Activated CD4-positive, alpha-beta T cell treated with anti-CD3 and anti-CD28 coated beads for 1 hour (primary cell): ENCODE data around the gene F10.
"Not testable (repeated sequence)": the region's sequence is repeated elsewhere in the genome, so short reads cannot be mapped to it uniquely, and the experiment has no call there.

ENCODE experiments used
- DNase-seq: peaks from one replicate; pipeline ENCODE4 v3.0.0-alpha.2; 2020

F10 gene

DNA sequence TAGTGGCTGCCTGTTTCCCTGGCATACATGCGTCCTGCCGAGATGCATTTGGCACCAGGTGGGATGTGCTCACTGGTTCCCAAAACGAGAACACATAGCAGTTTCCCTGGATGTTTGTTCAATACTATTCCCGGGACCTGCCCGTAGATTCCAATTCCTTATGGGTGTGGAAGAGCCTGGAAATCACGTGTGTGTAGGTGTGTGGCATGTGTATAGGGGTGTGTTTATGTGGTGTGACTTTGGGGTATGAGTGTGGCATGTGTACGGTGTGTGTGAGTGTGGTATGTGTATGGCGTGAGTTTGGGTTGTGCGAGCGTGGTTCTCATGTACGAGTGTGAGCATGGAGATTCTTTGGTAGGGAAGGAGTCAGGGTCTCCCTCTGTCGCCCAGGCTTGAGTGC, 19.9 kb upstream of the F10 start:
- no peak for DNase-seq

DNA sequence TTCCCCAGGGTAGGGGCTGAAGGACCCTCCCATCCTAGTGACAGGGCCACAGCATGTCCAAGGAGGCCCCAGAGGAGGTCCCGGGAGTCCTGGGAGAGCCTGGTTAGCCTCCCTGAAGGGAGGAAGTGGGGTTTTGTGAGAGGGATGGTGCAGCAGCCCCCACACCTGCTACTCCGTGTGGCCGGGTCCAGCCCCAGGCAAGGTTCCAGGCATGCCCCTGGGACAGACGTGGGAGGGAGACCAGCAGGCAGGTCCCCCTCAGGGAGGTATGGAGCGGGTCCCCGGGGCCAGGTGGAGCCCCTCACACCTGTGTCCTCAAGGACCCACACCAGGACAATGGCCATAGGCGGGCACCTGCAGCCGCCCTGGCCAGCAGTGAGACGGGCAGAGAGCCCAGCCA, 19.0 kb upstream of the F10 start:
- no peak for DNase-seq

DNA sequence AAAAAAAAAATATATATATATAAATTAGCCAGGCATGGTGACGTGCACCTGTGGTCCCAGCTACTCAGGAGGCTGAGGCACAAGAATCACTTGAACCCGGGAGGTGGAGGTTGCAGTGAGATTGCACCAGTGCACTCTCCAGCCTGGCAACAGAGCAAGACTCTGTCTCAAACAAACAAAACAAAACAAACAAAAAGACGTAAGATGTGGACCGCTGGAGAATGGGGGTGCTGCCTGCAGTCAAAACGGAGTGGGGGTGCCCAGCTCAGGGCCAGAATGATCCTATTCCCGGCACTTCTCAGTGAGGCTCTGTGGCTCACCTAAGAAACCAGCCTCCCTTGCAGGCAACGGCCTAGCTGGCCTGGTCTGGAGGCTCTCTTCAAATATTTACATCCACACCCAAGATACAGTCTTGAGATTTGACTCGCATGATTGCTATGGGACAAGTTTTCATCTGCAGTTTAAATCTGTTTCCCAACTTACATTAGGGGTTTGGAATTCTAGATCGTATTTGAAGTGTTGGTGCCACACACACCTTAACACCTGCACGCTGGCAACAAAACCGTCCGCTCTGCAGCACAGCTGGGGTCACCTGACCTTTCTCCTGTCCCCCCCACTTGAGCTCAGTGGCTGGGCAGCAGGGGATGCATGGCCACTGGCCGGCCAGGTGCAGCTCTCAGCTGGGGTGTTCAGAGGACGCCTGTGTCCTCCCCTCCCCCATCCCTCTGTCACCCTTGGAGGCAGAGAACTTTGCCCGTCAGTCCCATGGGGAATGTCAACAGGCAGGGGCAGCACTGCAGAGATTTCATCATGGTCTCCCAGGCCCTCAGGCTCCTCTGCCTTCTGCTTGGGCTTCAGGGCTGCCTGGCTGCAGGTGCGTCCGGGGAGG, 17.3 kb upstream of the F10 start, which contains the start of gene F7:
Gene F7, plus strand, starts transcription at position 760 of the 889 bp plus-strand sequence. Its CDS starts 51 bp downstream, at position 811.
- DNase-seq: no peak

DNA sequence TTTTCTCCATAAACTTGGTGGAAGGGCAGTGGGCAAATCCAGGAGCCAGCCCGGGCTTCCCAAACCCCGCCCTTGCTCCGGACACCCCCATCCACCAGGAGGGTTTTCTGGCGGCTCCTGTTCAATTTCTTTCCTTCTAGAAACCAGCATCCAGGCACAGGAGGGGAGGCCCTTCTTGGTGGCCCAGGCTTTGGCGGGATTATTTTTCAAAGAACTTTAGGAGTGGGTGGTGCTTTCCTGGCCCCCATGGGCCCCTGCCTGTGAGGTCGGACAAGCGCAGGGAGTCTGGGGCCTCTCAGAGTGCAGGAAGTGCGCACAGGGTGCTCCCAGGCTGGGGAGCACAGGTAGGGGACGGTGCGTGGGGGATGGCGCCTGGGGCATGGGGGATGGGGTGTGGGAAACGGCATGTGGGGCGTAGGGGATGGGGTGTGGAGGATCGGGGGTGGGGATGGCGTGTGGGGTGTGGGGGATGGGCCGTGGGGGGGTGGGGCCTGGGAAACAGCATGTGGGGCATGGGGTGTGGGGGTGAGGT, 16.6 kb upstream of the F10 start:
- no peak for DNase-seq

DNA sequence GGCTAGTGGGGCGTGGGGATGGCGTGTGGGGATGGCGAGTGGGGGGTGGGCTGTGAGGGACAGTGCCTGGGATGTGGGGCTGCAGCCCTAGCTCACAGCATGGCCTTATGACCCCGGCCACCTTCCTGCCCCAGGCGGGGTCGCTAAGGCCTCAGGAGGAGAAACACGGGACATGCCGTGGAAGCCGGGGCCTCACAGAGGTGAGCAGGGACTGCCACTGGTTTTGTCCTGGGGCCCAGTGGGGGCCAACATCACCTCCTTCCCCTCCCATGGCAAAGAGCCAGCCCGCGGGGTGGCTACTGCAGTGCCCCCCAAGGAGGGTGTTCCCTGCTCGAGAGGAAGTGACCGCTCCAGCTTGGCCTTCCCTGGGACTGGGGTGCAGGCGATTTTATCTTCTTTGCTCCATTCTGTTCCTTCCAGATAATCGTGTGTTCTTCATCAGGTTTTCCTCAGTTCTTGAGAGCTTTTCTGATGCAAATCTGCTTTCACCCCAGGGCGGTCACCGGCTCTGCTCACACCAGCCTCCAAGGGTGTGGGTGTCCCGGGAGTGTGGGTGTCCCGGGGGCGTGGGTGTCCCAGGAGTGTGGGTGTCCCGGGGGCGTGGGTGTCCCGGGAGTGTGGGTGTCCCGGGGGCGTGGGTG, 15.8 kb upstream of the F10 start:
- no peak for DNase-seq

DNA sequence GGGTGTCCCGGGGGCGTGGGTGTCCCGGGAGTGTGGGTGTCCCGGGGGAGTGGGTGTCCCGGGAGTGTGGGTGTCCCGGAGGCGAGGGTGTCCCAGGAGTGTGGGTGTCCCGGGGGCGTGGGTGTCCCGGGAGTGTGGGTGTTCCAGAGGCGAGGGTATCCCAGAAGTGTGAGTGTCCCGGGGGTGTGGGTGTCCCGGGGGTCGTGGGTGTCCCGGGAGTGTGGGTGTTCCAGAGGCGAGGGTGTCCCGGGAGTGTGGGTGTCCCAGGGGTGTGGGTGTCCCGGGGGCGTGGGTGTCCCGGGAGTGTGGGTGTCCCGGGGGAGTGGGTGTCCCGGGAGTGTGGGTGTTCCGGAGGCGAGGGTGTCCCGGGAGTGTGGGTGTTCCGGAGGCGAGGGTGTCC, 14.1 kb upstream of the F10 start:
- DNase-seq: not testable (repeated sequence)

DNA sequence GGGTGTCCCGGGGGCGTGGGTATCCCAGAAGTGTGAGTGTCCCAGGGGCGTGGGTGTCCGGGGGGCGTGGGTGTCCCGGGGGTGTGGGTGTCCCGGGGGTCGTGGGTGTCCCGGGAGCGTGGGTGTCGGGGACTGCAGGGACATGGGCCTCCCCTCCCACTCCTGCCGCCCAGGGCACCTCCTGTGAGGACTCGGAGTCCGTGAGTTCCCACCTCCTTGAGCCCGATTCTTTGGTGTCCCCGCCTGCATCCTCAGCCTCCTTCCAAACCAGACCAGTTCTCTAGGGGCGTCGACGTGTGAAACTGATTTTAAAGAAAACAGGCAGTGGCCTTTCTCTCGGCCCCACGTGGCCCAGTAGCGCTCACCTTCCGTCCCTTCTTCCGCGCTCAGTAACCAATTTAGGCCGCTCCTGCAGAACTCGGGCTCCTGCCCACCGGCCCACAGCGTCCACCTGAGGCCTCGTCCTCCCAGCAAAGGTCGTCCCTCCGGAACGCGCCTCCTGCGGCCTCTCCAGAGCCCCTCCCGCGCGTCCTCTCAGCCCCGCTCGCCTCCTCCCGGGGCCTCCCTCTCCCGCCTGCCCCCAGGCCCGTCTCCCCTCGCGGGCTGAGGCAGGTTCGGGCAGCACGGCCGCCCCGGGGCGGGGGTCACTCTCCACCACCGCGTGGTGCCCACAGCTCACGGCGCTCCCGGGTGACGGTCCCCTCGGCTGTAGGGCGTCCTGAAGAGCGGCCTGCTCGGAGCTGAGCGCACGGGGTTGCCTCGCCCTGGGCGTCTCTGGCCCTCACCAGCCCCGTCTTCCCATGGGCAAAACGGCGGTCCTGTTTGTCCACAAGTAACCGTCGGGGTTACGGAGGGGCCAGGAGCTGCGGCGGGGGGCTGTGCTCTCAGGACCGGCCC, 13.2 kb upstream of the F10 start:
- DNase-seq: no peak

DNA sequence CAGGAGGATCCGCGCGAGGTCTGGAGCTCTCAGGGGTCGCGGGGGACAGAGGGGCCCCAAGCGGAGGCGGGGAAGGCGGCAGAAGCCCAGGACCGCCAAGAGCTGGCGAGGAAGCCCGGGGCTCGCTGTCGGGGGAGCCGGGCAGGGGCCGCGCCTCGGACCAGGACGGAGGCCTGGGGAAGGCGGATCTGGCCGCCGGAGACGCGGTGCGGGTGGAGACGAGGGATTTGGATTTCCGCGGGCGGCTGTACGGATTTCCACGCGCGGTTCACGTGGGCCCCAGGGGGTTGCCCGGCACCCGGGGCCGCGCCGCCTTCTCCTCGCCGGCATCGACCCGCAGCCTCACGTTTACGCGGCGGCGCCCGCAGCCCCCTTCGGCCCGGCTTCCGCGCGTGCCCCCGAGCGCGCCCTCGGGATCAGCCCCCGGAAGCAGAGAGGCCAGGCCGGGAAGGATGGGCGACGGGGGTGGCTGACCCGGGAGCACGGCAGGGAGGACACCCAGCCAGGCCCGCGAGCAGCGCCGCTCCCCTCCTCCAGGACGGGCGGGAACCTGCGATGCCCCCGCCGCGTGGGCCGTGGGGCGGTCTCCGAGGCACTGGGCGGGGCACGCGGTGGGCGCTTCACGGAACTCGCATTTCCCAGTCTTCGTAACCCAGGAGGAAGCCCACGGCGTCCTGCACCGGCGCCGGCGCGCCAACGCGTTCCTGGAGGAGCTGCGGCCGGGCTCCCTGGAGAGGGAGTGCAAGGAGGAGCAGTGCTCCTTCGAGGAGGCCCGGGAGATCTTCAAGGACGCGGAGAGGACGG, 12.3 kb upstream of the F10 start:
- no peak for DNase-seq

DNA sequence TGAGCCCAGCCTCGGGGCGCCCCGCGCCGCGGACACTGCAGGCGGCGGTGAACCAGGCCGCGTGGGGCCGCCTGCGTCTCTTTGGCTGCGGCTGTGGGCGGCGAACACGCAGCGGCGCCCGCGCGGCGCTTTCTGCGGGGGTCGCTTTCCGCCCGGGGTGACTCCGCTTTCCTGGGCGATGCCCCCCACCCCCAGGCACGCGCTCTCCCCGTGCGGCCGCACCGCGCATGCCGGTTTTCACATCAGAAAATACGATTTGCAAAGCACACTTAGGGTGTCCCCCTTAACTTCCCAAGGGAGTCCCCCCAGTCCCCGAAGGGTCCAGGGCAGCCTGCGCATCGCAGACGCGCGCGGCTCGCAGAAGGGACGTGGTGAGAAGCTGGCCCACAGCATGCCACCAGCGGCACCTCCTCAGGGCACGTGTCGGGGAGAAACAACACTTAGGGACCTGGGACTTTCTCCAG, 11.7 kb upstream of the F10 start:
- no peak for DNase-seq

DNA sequence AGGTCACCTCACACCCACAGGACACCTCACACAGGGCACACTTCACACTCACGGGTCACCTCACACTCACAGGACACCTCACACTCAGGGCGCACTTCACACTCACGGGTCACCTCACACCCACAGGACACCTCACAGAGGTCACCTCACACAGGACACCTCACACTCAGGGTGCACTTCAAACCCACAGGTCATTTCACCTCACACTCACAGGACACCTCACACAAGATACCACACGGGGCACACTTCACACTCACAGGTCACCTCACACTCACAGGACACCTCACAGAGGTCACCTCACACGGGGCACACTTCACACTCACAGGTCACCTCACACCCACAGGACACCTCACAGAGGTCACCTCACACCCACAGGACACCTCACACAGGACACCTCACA, 10.8 kb upstream of the F10 start:
- not testable (repeated sequence) for DNase-seq

DNA sequence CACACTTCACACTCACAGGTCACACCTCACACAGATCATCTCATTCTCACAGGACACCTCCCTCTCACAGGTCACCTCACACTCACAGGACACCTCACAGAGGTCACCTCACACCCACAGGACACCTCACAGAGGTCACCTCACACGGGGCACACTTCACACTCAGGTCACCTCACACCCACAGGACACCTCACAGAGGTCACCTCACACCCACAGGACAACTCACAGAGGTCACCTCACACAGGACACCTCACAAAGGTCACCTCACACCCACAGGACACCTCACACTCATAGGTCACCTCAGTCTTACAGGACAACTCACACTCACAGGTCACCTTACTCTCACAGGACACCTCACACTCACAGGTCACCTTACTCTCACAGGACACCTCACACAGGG, 10.1 kb upstream of the F10 start:
- not testable (repeated sequence) for DNase-seq

DNA sequence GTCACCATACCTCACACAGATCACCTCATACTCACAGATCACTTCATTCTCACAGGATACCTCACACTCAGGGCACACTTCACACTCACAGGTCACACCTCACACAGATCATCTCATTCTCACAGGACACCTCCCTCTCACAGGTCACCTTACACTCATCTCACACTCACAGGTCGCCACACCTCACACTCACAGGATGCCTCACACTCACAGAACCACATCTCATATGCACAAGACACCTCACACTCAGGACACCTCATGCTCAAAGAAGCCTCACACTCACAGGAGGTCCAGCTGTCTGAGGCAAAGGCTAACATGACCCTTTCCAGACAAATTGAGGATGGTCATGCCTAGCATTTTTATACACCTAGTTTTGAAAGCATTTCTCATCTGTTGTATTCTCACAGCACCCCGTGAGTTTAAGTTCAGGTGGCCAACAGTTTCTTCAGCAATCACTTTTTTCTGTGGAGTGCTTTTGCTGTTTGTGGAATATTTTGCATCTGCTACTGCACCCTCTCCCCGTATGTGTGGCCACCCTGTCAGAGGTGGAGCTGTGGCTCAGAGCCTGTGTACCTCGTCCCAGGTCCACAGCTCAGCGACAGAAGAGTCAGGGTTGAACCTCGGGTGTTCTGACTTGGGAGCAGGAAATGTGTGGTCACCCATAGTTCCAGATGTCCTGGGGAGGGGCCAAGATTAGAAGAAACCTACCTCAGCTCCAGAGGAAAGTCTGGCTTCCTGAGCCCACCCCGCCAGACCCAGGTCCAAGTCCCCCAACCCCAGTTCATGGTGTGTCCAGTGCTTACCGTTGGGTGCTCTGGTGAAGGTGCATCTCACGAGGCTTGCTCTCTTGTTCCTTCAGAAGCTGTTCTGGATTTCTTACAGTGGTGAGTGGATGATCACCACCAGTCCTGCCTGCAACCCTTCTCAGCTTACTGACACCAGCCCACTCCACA, 9.4 kb upstream of the F10 start:
- DNase-seq: no peak

DNA sequence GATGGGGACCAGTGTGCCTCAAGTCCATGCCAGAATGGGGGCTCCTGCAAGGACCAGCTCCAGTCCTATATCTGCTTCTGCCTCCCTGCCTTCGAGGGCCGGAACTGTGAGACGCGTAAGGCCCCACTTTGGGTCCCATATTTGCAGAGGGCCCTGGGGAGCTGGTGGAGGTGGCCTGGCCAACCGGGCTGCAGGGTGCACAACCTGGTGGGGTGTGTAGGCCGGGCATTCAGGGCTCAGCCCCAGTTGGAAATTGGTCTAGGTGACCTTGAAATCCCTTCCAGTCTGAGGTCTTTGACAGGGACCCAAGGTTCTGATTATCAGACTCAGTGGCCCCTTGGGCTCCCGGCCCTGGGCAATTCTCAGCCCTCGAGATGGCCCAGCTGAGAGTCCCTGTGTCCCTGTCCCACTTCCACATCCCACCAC, 8.7 kb upstream of the F10 start:
- no peak for DNase-seq

DNA sequence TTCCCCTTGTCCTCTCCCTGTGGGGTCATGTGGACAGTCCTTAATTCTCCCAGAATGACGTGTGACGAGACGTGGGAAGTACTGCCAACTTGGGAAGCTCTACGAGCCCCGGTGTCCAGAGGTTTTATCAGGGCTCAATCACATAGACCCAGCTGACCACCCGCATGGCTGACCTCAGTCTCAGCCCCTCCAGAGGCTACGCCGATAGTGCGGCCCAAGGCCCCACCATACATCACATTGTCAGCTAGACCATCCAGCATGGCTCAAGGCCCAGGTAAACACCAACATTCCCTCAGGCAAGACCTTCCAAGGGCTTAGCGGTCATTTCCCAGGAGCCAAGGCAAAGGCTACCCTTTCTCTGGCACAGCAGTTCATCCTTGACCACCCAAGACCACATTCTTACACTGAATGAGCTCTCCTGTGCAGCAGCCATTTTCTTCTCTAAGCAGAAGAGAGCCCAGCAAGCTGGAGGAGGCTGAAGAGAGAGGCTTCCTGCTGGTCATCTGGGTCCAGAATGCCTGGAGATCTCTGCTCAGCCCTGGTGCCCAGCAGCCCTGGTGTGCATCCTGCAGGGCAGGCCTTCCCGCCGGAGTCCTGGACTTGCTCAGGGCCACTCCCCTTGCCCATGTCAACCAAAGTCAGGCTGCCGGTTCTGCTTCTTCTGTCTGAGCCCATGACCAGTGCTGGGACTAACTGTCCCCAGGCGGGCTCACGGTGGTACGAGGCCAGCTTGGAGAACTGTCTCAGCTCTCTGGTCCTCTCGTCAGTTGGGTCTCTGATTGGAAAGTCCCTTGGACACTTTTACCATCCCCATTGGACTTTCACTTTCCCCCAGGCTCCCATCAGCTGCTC, 7.9 kb upstream of the F10 start:
- DNase-seq: no peak

DNA sequence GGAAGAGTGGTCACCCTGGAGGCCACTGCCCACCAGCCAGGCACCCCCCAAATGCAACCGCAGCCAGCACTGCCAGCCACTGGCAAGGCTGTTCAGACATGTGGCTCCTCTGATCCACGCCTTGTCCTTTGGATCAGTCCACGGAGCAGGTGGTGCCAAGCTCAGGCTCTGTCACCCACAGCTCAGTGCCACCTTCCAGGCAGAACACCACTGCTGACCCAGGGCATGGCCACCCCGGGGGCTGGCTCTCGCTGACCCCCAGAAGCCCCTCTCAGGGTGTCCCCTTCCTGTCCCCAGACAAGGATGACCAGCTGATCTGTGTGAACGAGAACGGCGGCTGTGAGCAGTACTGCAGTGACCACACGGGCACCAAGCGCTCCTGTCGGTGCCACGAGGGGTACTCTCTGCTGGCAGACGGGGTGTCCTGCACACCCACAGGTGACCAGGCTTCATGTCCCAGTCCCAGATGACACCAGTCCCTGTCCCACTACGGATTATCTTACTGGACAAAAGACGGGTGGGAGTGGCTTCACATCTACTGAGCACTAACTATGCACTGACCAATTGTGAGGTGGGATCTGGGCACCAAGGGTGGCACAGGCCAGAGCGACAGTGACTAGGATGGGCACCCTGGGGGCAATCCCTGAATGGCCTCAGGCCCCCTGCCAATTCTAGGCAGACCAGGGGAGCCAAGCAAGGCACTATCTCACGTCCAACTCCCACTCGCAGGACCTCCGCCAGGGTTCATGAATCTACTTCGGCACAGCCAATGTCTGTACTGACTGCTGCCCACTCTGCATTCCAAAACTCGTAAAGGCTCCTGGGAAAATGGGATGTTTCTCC, 7.0 kb upstream of the F10 start:
- DNase-seq: no peak

DNA sequence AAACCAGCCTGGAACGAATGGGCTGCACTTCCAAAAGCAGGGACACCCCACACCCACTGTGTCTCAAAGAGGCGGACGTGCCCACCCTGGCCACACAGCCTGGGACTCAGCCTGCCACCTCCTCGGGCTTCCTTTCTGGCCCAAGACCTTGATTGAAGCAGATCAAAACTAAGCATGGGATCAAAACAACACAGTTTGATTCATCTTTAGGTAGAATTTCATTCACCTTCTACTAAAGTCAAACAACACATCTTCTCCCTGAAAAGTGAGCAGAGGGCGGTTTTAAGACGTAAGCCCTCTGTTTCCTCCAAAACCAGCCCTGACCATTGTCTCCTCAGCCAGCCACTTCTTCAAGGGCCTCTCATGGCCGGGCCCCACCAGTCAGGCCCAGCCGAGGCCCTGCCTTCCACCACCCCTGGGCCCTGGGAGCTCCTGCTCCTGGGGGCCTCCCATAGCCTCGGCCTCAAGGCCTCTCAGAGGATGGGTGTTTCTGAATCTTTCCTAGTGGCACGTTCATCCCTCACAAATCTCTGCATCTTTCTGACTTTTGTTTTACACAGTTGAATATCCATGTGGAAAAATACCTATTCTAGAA, 6.3 kb upstream of the F10 start:
- DNase-seq: no peak

DNA sequence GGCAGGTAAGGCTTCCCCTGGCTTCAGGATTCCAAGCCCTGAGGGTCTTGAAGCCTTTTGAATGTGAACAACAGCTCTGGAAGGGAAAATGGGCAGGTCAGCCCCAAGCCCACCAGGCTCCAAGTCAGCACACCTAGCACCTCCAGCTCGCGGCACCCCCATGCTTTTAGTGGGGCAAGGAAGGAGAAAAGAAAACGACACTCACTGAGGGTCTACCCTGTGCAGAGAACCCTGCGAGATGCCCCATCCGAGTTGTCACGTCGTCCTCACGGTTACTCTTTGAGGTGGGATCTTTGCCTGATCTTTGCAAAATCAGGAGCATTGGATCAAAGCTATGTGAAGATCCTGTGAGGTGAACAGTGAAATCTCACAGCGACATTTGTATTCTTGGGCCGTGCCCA, 5.7 kb upstream of the F10 start:
- DNase-seq: no peak

DNA sequence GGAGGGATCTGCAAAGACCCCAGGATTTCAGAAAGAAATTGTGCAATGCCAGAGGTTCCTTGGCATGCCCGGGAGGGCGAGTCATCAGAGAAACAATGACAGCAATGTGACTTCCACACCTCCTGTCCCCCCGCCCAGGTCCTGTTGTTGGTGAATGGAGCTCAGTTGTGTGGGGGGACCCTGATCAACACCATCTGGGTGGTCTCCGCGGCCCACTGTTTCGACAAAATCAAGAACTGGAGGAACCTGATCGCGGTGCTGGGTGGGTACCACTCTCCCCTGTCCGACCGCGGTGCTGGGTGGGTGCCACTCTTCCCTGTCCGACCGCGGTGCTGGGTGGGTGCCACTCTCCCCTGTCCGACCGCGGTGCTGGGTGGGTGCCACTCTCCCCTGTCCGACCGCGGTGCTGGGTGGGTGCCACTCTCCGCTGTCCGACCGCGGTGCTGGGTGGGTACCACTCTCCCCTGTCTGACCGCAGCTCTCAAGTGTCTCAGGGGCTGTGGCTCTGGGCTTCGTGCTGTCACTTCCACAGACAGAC, 5.2 kb upstream of the F10 start:
- no peak for DNase-seq
